Measurements from ENCODE around the gene CCDC30.
"Not testable (repeated sequence)": the region's sequence is repeated elsewhere in the genome, so short reads cannot be mapped to it uniquely, and the experiment has no call there.

- not testable (repeated sequence) for TF ChIP-seq SUZ12 (IDR thresholded peaks at IDR 0.05; ENCODE audit: extremely low read depth, insufficient read depth, insufficient read length); YY1 (IDR thresholded peaks at IDR 0.05; ENCODE audit: insufficient read depth, insufficient read length); ZNF274 (IDR thresholded peaks at IDR 0.05; ENCODE audit: low read depth, low read length)
These were observed 164.1 kb downstream of the CCDC30 start for GRCh38 chr1:42627205-42627604.

All from NT2/D1 (cell line).